ENCODE measurements around the gene PP2D1. TPM values are rescaled to one million over a fixed set of nuclear protein-coding genes. Genes with fewer than 3 reads are reported as not detected.
A peak's percentile ranks its signal among the peaks of the same experiment; 100 is the strongest.

PP2D1 gene
- total and polyA plus RNA-seq, 2 of the 8 experiments (the other 6 are each of a cell fraction or from before 2014, with no cell fraction given): not detected

DNA sequence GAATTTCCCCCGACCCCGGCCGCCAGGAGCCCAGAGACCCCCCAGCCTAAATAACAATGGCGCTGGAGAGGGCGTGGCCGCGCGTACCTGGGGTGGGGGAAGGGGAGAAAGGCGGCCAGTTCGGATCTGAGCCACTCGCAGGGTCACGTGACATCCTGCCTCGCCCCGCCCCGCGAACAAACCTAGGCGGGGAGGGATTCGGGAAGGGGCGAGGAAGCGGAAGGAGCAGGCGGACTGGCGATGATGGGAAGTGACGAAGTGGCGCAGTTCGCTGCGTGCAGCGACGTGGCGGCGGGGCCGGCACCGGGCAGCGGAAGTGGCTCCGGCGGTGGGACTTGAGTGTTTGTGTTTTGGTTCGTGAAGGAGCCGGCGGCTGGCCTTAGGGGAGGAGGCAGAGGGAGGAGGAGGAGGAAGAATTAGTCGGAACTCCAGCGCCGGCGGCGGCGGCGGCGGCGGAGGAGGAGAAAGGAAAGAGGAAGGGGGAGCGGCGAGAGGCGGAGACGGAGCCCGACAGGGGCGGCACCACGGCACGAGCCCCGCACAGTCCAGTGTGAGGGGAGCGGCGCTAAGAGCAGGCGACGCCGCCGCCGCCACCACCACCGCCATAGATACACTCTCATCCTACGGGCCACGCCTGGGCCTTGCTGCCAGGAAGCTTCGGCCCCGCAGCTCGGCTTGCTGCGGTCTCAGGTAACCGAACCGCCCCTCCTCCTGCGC is 65.1 kb downstream of the PP2D1 start, which contains the start of gene RAB5A (continued):
- TF ChIP-seq CHD7 (IDR thresholded peaks at IDR 0.05; ENCODE audit: insufficient replicate concordance, low read length) (no peak), ASH2L (IDR thresholded peaks at IDR 0.05; ENCODE audit: low read length) (peak; percentile 96), SUZ12 (IDR thresholded peaks at IDR 0.05; ENCODE audit: low read length) (no peak), RFX5 (IDR thresholded peaks at IDR 0.05; ENCODE audit: borderline replicate concordance, low read depth, low read length) (no peak), ATF3 (IDR thresholded peaks at IDR 0.05; ENCODE audit: insufficient read depth, low read depth, low read length) (0 out of 2 replicates have a peak, but pooled peaks have one; percentile 66), GABPA (IDR thresholded peaks at IDR 0.05; ENCODE audit: borderline replicate concordance, insufficient read depth, low read length) (peak; percentile 68; the same call in 1 of the 2 replicates), BCL11A (IDR thresholded peaks at IDR 0.05; ENCODE audit: low read depth in 2 of 2, low read length in 2 of 2) (no peak), KDM1A (IDR thresholded peaks at IDR 0.05; ENCODE audit: borderline replicate concordance, low read length) (no peak), SP4 (IDR thresholded peaks at IDR 0.05; ENCODE audit: low read length) (peak; percentile 63; the same call in 1 of the 2 replicates), CHD1 (IDR thresholded peaks at IDR 0.05; ENCODE audit: low read depth, low read length) (no peak)

Data from H1 (cell line).